ENCODE measurements around the gene EGFL8.

GRCh38 chr6:32156891-32157290, 7.5 kb upstream of the EGFL8 start:
- TF ChIP-seq CTCF (IDR thresholded peaks at IDR 0.05), result no peak
- TF ChIP-seq POLR2A (IDR thresholded peaks at IDR 0.05), result no peak

All from Peyer's patch (tissue), 4 donors.